T-cell (primary cell): ENCODE data around the gene DEAF1. TPM values are rescaled to one million over a fixed set of nuclear protein-coding genes. Genes with fewer than 3 reads are reported as not detected.

Experiments
- ATAC-seq, 4 experiments: fragments of 200-7000 bp in 3 of 4; fragments of 150-1000 bp in 1 of 4; cut with Tn5 transposase; replicated peaks in 1 of 4; 1 replicate in 3 of 4; 2 replicates in 1 of 4; pipeline ENCODE4 v1.10.0; 2021; ENCODE audit warnings: moderate library complexity in 3 of 4, mild to moderate bottlenecking in 2 of 4, moderate number of reproducible peaks in 1 of 4
- CTCF ChIA-PET, 2 donors: fragments of 300-600 bp; sonication (Branson Sonifier 250); formaldehyde crosslinking; loops; one replicate each; lab custom pipeline; 2022; ENCODE audit warnings: antibody characterized with exemption in 2 of 2; lab: Charles Lee
- POLR2A ChIA-PET, 2 donors: fragments of 300-600 bp; sonication (Branson Sonifier 250); formaldehyde crosslinking; loops; one replicate each; lab custom pipeline; 2022; ENCODE audit warnings: antibody characterized with exemption in 2 of 2; lab: Charles Lee
- DNase-seq, 35 experiments: peaks; one replicate each; pipeline versions ENCODE4 v3.0.0 to v3.0.0-alpha.2; 2013 to 2023
- H3K27ac ChIP-seq: one replicate; pipeline ENCODE4 v1.5.1; 2013; ENCODE audit warnings: low read length
- H3K27me3 ChIP-seq, 2 experiments: replicated peaks in 1 of 2; 1 replicate in 1 of 2; 2 replicates in 1 of 2; pipeline versions ENCODE4 v1.6.1 to v1.7.0; 2013; ENCODE audit warnings: low read length in 1 of 2, mixed read lengths in 1 of 2; ENCODE audit not compliant: control insufficient read depth in 2 of 2, insufficient read depth in 2 of 2; ENCODE audit errors: extremely low read depth in 1 of 2
- H3K36me3 ChIP-seq, 2 donors: 1 replicate in 1 of 2; 2 replicates in 1 of 2; pipeline versions ENCODE4 v1.6.1 to v1.7.0; 2013; ENCODE audit warnings: low read length in 1 of 2; ENCODE audit not compliant: control insufficient read depth in 2 of 2, insufficient read depth in 1 of 2; ENCODE audit errors: extremely low read depth in 1 of 2
- H3K4me1 ChIP-seq, 2 experiments: 1 replicate in 1 of 2; 2 replicates in 1 of 2; pipeline versions ENCODE4 v1.6.1 to v1.7.0; 2013; ENCODE audit warnings: low read length in 2 of 2, mixed read lengths in 1 of 2; ENCODE audit not compliant: insufficient read depth in 2 of 2, control insufficient read depth in 1 of 2; ENCODE audit errors: extremely low read depth in 1 of 2
- H3K4me3 ChIP-seq, 2 donors: 1 replicate in 1 of 2; 2 replicates in 1 of 2; pipeline versions ENCODE4 v1.5.1 to v1.7.0; 2013; ENCODE audit warnings: mild to moderate bottlenecking in 2 of 2, low read length in 1 of 2, moderate library complexity in 1 of 2; ENCODE audit not compliant: control insufficient read depth in 1 of 2; ENCODE audit errors: extremely low read depth in 1 of 2
- H3K9me3 ChIP-seq: 2 replicates; pipeline ENCODE4 v1.7.0; 2013
- H3K27ac Mint-ChIP-seq, 2 donors: one replicate each; pipeline ENCODE4 v1.8.0; 2020 to 2021; ENCODE audit warnings: mild to moderate bottlenecking in 2 of 2, mixed read lengths in 2 of 2
- H3K27me3 Mint-ChIP-seq, 2 donors: one replicate each; pipeline ENCODE4 v1.8.0; 2021 to 2022; ENCODE audit warnings: mixed read lengths in 2 of 2
- H3K36me3 Mint-ChIP-seq: one replicate; pipeline ENCODE4 v1.8.0; 2021; ENCODE audit warnings: mixed read lengths
- H3K4me1 Mint-ChIP-seq, 3 donors: one replicate each; pipeline ENCODE4 v1.8.0; 2020 to 2022; ENCODE audit warnings: mixed read lengths in 3 of 3, mild to moderate bottlenecking in 1 of 3
- H3K4me3 Mint-ChIP-seq, 3 donors: one replicate each; pipeline ENCODE4 v1.8.0; 2020 to 2022; ENCODE audit warnings: mild to moderate bottlenecking in 3 of 3, mixed read lengths in 3 of 3, moderate library complexity in 3 of 3
- H3K9me3 Mint-ChIP-seq, 3 donors: one replicate each; pipeline ENCODE4 v1.8.0; 2020 to 2022; ENCODE audit warnings: mixed read lengths in 3 of 3
- WGBS: methylation state at CpG from one replicate; pipeline ENCODE4 v1.1.5; 2013; ENCODE audit warnings: missing lambda C conversion rate; ENCODE audit not compliant: insufficient coverage; 5-methylcytosine and 5-hydroxymethylcytosine counted together
- total RNA-seq, 35 experiments: library from RNA in 6 of 35; stranded (reverse) in 6 of 35; fragments of 120-200 nt in 1 of 35; gene quantifications; one replicate each; pipeline versions ENCODE4 v1.2.1 to v1.2.4 and lab custom pipeline; 2013 to 2026

The DEAF1 gene
- total RNA-seq, 5 donors from 2014 or later (not counting 1 experiment from before 2014, with no cell fraction given): 55.8 to 121 (median 57.3) TPM

DNA sequence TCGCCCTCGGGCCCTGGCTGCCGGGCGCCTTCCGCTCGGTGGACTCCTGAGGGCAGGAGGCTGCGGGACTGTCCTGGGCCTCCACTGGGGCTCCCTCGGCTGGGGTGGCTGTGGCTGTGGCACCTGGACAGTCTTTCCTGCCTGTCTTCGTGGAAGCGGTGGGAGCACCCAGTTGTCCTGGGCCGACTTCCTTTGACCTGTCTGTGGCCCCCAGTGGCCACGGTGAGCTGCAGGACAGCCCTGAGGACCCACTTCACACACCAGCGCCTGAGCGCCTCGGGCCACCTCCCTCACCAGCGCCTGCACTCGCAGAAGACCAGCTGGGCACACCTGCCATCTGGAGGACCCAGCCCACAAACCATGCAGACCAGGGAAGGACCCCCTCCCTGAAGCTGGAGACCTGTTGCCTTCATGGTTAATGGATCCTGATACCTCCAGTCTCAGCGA lies 9.2 kb upstream of the DEAF1 start:
- peaks cover 0 to 28% of the 10 kb centered on the region in 2 experiments for H3K4me1 ChIP-seq
- Mint-ChIP-seq H3K27me3 (peaks cover 9 to 16% of the 10 kb centered on the region in 2 donors), H3K4me3 (no peak overlapping the region), H3K27ac (no peak overlapping the region), H3K4me1 (peaks cover 0 to 11% (median 2%) of the 10 kb centered on the region in 3 donors), H3K36me3 (peaks cover 6% of the 10 kb centered on the region), H3K9me3 (no peaks in the 10 kb centered on the region)
- ATAC-seq (no peak), DNase-seq (no peak)
- no peak overlapping the region for H3K4me3 ChIP-seq
- POLR2A ChIA-PET: interaction anchor here in 1 of 2 donors (0.5 kb wide), 1 partner anchor 14 kb away, joined by 17 read pairs; no protein-coding TSS in a partner anchor
- 97% methylated on average over 15 of the region's 18 CpGs for WGBS
- H3K27me3 ChIP-seq: peaks cover 2 to 35% of the 10 kb centered on the region in 2 experiments
- H3K27ac ChIP-seq: no peak overlapping the region
- CTCF ChIA-PET: no interaction called here
- H3K9me3 ChIP-seq: no peaks in the 10 kb centered on the region
- peaks cover 4 to 18% of the 10 kb centered on the region in 2 donors for H3K36me3 ChIP-seq

DNA sequence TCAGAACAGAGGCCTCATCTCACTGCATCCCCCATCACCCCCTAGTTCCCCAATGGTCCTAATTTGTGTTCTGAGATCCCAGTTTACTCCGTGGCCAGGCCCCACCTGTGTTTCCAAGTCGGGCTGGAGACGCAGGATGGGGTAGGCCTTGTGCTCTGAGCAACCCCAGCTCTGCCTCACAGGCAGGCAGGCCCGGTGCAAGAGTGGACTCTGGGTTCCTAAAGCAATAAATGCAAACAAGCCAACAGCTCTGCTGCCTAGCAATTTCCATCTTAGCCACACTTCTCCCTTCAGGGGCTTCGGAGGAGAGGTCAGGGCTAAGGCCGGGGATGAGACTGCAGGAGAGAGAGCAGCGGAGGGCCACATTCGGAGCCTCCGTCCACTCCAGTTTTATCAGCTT lies 8.5 kb upstream of the DEAF1 start:
- peaks cover under 1 to 11% (median 2%) of the 10 kb centered on the region in 3 donors for H3K4me1 Mint-ChIP-seq
- DNase-seq: no peak
- peaks cover 9 to 16% of the 10 kb centered on the region in 2 donors for H3K27me3 Mint-ChIP-seq
- H3K4me3 Mint-ChIP-seq: no peak overlapping the region
- H3K4me1 ChIP-seq: peaks cover 0 to 31% of the 10 kb centered on the region in 2 experiments
- H3K27ac Mint-ChIP-seq: no peak overlapping the region
- no peak for ATAC-seq
- peaks cover 2 to 29% of the 10 kb centered on the region in 2 experiments for H3K27me3 ChIP-seq
- CTCF ChIA-PET: interaction anchor here in 1 of 2 donors (0.6 kb wide), 1 partner anchor 23 kb away, joined by 3 read pairs; no protein-coding TSS in a partner anchor
- no peaks in the 10 kb centered on the region for H3K9me3 Mint-ChIP-seq
- H3K36me3 Mint-ChIP-seq: peaks cover 6% of the 10 kb centered on the region
- peaks cover 4 to 19% of the 10 kb centered on the region in 2 donors for H3K36me3 ChIP-seq
- H3K27ac ChIP-seq: no peak overlapping the region
- H3K9me3 ChIP-seq: no peaks in the 10 kb centered on the region
- no peak overlapping the region for H3K4me3 ChIP-seq
- POLR2A ChIA-PET: interaction anchor here in 1 of 2 donors (0.5 kb wide), 1 partner anchor 14 kb away, joined by 17 read pairs; no protein-coding TSS in a partner anchor
- 84% methylated on average over 5 of the region's 9 CpGs for WGBS

DNA sequence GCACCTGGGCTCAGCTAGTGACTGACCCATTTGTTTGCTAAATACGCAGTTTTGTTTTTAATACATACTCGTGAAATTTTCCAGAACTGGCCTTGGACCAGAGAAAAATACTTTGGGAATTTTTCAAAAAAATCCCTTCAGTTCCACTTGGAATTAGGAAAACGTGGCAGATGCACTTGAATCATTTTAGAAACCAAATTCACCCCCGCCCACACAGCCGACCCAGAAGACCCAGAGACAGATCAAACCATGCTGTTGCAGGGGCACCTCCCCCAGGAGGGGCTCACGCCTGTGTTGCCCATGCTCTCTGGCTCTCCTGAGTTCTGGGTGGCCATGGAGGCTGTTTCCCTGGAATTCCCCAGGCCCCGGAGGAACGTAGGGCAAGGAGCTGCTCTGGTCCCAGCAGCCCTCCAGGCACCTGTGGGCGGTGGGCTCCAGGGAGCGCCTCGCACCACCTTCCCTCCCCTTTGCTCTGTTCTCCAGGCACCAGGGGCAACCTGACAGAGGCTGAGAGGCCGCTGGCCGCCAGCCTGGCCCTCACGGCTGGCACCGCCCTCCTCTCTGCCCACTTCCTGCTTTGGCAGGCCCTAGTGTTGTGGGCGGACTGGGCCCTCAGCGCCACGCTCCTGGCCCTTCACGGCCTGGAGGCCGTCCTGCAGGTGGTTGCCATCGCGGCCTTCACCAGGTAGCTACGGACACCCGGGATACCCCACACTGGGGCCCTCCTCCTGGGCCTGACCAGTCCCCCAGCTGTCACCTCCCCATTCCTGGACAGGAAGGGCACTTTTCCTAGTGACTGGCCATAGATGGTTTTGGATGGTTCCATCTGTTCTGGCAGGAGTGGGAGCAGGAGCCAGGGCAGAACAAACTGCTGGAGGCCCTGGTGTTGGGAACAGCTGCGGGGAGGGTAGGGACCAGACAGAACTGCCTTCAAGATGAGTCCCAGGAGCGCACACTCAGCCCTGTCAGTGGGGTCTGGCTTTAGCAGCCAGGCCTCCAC lies 7.7 kb upstream of the DEAF1 start:
- Mint-ChIP-seq H3K4me3 (no peak overlapping the region), H3K9me3 (no peaks in the 10 kb centered on the region), H3K36me3 (peaks cover 6% of the 10 kb centered on the region), H3K27me3 (peaks cover 7 to 11% of the 10 kb centered on the region in 2 donors), H3K27ac (no peak overlapping the region), H3K4me1 (peaks cover 8 to 16% (median 10%) of the 10 kb centered on the region in 3 donors)
- no peak for ATAC-seq
- ChIA-PET POLR2A (no interaction called here), CTCF (interaction anchor here in 1 of 2 donors (0.6 kb wide), 1 partner anchor 23 kb away, joined by 3 read pairs; no protein-coding TSS in a partner anchor)
- DNase-seq: no peak
- 80% methylated on average over 20 of the region's 26 CpGs for WGBS
- H3K36me3 ChIP-seq: peaks cover 4 to 19% of the 10 kb centered on the region in 2 donors
- H3K4me3 ChIP-seq: no peak overlapping the region
- H3K4me1 ChIP-seq: peaks cover 2 to 38% of the 10 kb centered on the region in 2 experiments
- no peak overlapping the region for H3K27ac ChIP-seq
- no peaks in the 10 kb centered on the region for H3K9me3 ChIP-seq
- H3K27me3 ChIP-seq: peaks cover 2 to 22% of the 10 kb centered on the region in 2 experiments

DNA sequence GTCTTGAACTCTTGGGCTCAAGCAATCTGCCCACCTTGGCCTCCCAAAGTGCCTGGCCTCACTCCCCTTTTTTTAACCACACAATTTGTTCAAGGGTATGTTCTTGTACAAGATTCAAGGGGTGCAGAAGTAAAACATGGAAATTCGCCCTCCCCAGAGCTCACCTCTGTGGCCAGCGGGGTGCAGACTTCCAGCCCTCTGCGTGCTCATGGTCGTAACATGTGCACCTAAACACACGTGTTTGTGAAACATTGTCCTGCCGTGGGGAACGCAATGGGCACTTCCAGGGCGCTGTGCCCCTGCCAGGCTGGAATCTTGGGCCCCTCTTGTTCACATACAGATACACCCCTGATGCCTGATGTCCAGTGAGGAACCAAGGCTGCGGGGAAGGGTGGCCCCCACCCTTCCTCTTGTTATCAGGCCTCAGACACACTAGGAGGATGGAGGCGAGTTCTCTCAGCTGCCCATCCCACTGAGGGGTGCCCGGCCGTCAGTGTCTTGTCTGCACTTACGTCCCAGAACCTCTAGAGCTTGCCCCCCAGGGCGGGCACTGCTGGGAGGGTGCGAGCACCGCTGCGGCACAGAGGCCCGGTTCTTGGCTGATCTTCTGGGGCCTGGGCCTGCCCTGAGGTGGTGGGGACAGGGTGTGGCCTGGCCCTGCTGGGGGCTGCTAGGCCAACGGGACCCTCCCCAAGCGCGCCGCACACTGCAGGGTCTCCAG lies 6.9 kb upstream of the DEAF1 start:
- Mint-ChIP-seq H3K4me1 (peaks cover 14 to 23% (median 18%) of the 10 kb centered on the region in 3 donors), H3K27me3 (peaks cover 0 to 3% of the 10 kb centered on the region in 2 donors), H3K36me3 (peaks cover 6% of the 10 kb centered on the region), H3K27ac (no peak overlapping the region), H3K9me3 (no peaks in the 10 kb centered on the region), H3K4me3 (no peak overlapping the region)
- ATAC-seq (no peak), DNase-seq (no peak)
- H3K27ac ChIP-seq: no peak overlapping the region
- 96% methylated on average over 20 of the region's 22 CpGs for WGBS
- CTCF ChIA-PET: no interaction called here
- peaks cover 2 to 40% of the 10 kb centered on the region in 2 experiments for H3K4me1 ChIP-seq
- no peak overlapping the region for H3K4me3 ChIP-seq
- H3K36me3 ChIP-seq: peaks cover 4 to 19% of the 10 kb centered on the region in 2 donors
- POLR2A ChIA-PET: no interaction called here
- peaks cover 0 to 13% of the 10 kb centered on the region in 2 experiments for H3K27me3 ChIP-seq
- H3K9me3 ChIP-seq: no peaks in the 10 kb centered on the region

DNA sequence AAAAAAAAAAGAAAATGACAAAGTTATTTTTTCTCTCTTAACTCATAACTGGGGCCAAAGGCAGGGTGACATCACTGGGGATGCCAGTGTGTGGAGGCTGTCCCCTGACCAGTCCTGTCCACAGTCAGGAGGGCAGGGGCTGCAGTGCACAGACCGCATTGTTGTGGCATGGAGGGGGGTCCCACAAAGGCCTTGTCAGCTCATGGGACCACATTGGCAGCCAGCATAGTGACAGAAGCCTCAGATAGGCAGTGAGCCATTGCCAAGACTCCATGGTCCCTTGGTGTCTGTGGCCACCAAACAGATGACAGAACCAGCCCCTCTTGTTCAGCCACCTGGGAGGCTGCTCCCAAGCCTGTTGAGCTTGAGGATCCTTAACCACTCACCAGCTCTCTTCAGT lies 4.7 kb upstream of the DEAF1 start:
- ChIA-PET CTCF (interaction anchor here (0.5 to 0.6 kb wide), 2 partner anchors 16 to 186 kb away, joined by 3 read pairs; no protein-coding TSS in a partner anchor), POLR2A (no interaction called here)
- H3K9me3 ChIP-seq: no peaks in the 10 kb centered on the region
- H3K27me3 ChIP-seq: no peaks in the 10 kb centered on the region
- Mint-ChIP-seq H3K4me3 (no peak overlapping the region), H3K27ac (no peak overlapping the region), H3K36me3 (peaks cover 6% of the 10 kb centered on the region), H3K9me3 (no peaks in the 10 kb centered on the region), H3K27me3 (no peaks in the 10 kb centered on the region), H3K4me1 (peaks cover 14 to 25% (median 24%) of the 10 kb centered on the region in 3 donors)
- peaks cover 2 to 32% of the 10 kb centered on the region in 2 experiments for H3K4me1 ChIP-seq
- no peak for ATAC-seq
- no peak overlapping the region for H3K27ac ChIP-seq
- 100% methylated on average over 1 of the region's 1 CpG for WGBS
- no peak for DNase-seq
- no peak overlapping the region for H3K4me3 ChIP-seq
- H3K36me3 ChIP-seq: peaks cover 4 to 19% of the 10 kb centered on the region in 2 donors
